B cell (primary cell): ENCODE measurements around the gene SDF2. TPM values are rescaled to one million over a fixed set of nuclear protein-coding genes. Genes with fewer than 3 reads are reported as not detected.

Source experiments
- ATAC-seq: fragments of 200-7000 bp; cut with Tn5 transposase; one replicate; pipeline ENCODE4 v1.10.0; 2021; ENCODE audit warnings: low read depth, mild to moderate bottlenecking, moderate number of reproducible peaks, moderate library complexity
- CTCF ChIA-PET: fragments of 350-600 bp; sonication (Branson Sonifier 250); formaldehyde crosslinking; loops from one replicate; lab custom pipeline; 2021; ENCODE audit warnings: antibody characterized with exemption, inconsistent platforms; lab: Charles Lee
- POLR2A ChIA-PET: fragments of 350-600 bp; sonication (Branson Sonifier 250); formaldehyde crosslinking; loops from one replicate; lab custom pipeline; 2021; ENCODE audit warnings: antibody characterized with exemption; lab: Charles Lee
- DNase-seq: peaks from one replicate; pipeline ENCODE4 v3.0.0; 2013
- H2AFZ ChIP-seq: 2 replicates; pipeline ENCODE4 v1.6.1; 2012; ENCODE audit warnings: mild to moderate bottlenecking, low read depth, low read length; ENCODE audit not compliant: insufficient read depth, poor library complexity, severe bottlenecking
- H3K27ac ChIP-seq, 2 donors: 1 replicate in 1 of 2; 2 replicates in 1 of 2; pipeline ENCODE4 v1.5.1; 2012 to 2013; ENCODE audit warnings: low read length in 2 of 2, mild to moderate bottlenecking in 2 of 2, moderate library complexity in 1 of 2
- H3K27me3 ChIP-seq, 4 experiments: fragments of 200-600 bp in 1 of 4; sonication (generic) in 1 of 4; replicated peaks in 1 of 4; 1 replicate in 2 of 4; 2 replicates in 2 of 4; pipeline versions ENCODE4 v1.6.1 to v1.7.0; 2013 to 2016; ENCODE audit warnings: low read length in 3 of 4, mild to moderate bottlenecking in 2 of 4, mixed read lengths in 1 of 4, moderate library complexity in 1 of 4; ENCODE audit not compliant: insufficient read depth in 4 of 4, control insufficient read depth in 3 of 4; ENCODE audit errors: control extremely low read depth in 1 of 4
- H3K36me3 ChIP-seq, 2 experiments: replicated peaks in 1 of 2; 1 replicate in 1 of 2; 2 replicates in 1 of 2; pipeline versions ENCODE4 v1.6.1 to v1.7.1; 2013; ENCODE audit warnings: low read length in 1 of 2; ENCODE audit not compliant: insufficient read depth in 2 of 2, control insufficient read depth in 1 of 2; ENCODE audit errors: control extremely low read depth in 1 of 2, extremely low read depth in 1 of 2
- H3K4me1 ChIP-seq, 2 donors: fragments of 200-600 bp in 1 of 2; sonication (generic) in 1 of 2; 1 replicate in 1 of 2; 2 replicates in 1 of 2; pipeline versions ENCODE4 v1.5.1 to v1.6.1; 2013 to 2017; ENCODE audit warnings: low read length in 2 of 2; ENCODE audit not compliant: control insufficient read depth in 2 of 2, insufficient read depth in 2 of 2
- H3K4me2 ChIP-seq: replicated peaks from 2 replicates; pipeline ENCODE3; 2012; ENCODE audit warnings: mild to moderate bottlenecking, low read depth, low read length; ENCODE audit not compliant: poor library complexity, severe bottlenecking
- H3K4me3 ChIP-seq, 5 experiments: fragments of 200-600 bp in 1 of 5; sonication (generic) in 1 of 5; 1 replicate in 3 of 5; 2 replicates in 2 of 5; pipeline versions ENCODE4 v1.5.1 to v1.7.0; 2011 to 2016; ENCODE audit warnings: low read length in 4 of 5, mild to moderate bottlenecking in 4 of 5, low read depth in 2 of 5, control low read depth in 1 of 5, moderate library complexity in 1 of 5; ENCODE audit not compliant: insufficient read depth in 1 of 5; ENCODE audit errors: control extremely low read depth in 1 of 5, extremely low read depth in 1 of 5
- H3K79me2 ChIP-seq: fragments of 200-600 bp; sonication (generic); one replicate; pipeline ENCODE4 v1.6.0; 2016; ENCODE audit warnings: low read length; ENCODE audit not compliant: control insufficient read depth, insufficient read depth
- H3K9ac ChIP-seq: fragments of 200-600 bp; sonication (generic); 2 replicates; pipeline ENCODE4 v1.6.1; 2017; ENCODE audit warnings: mild to moderate bottlenecking, low read length, moderate library complexity
- H3K9me3 ChIP-seq, 3 donors: one replicate each; pipeline versions ENCODE4 v1.6.1 to v1.7.1; 2013; ENCODE audit warnings: low read length in 2 of 3; ENCODE audit not compliant: control insufficient read depth in 2 of 3, insufficient read depth in 1 of 3; ENCODE audit errors: control extremely low read depth in 1 of 3
- H4K20me1 ChIP-seq: 2 replicates; pipeline ENCODE4 v1.6.0; 2012; ENCODE audit warnings: mild to moderate bottlenecking, low read length; ENCODE audit not compliant: insufficient read depth, control insufficient read depth, poor library complexity, severe bottlenecking
- H3K27ac Mint-ChIP-seq: one replicate; pipeline ENCODE4 v1.8.0; 2021; ENCODE audit warnings: mixed read lengths
- H3K27me3 Mint-ChIP-seq: one replicate; pipeline ENCODE4 v1.8.0; 2021; ENCODE audit warnings: mixed read lengths
- H3K4me1 Mint-ChIP-seq: one replicate; pipeline ENCODE4 v1.8.0; 2021; ENCODE audit warnings: mixed read lengths
- H3K4me3 Mint-ChIP-seq: one replicate; pipeline ENCODE4 v1.8.0; 2021; ENCODE audit warnings: mixed read lengths
- H3K9me3 Mint-ChIP-seq: one replicate; pipeline ENCODE4 v1.8.0; 2022; ENCODE audit warnings: mixed read lengths; ENCODE audit not compliant: insufficient read depth
- CTCF ChIP-seq: fragments of 200-600 bp; IDR thresholded peaks from one replicate; pipeline ENCODE4 v1.8.0; 2022; ENCODE audit warnings: antibody characterized with exemption, mild to moderate bottlenecking
- EZH2 ChIP-seq: IDR thresholded peaks from 2 replicates; pipeline ENCODE4 v1.6.1; 2012; ENCODE audit warnings: borderline replicate concordance, low read depth, mild to moderate bottlenecking, moderate library complexity, low read length; ENCODE audit not compliant: insufficient read depth, poor library complexity, severe bottlenecking
- WGBS: methylation state at CpG from one replicate; pipeline ENCODE4 v1.1.5; 2013; ENCODE audit warnings: missing lambda C conversion rate; ENCODE audit not compliant: insufficient coverage; 5-methylcytosine and 5-hydroxymethylcytosine counted together
- intact Hi-C: fragments of 100-400 bp; cut with micrococcal nuclease; formaldehyde crosslinking; loops from one replicate; pipeline ENCODE4 v1.10.0; 2022
- polyA plus RNA-seq: library from polyadenylated mRNA; depleted of rRNA; stranded (reverse); fragments of >200 nt; gene quantifications from 2 replicates; pipeline ENCODE4 v1.2.3, GENCODE V29; 2012
- total RNA-seq, 2 donors: library from RNA; stranded (reverse); fragments of 120-200 nt in 1 of 2; gene quantifications; 1 replicate in 1 of 2; 2 replicates in 1 of 2; pipeline versions ENCODE4 v1.2.3 to v1.2.4, GENCODE V29; 2013 to 2022

Gene SDF2
- total and polyA plus RNA-seq, 2 donors (not counting 1 experiment from before 2014, with no cell fraction given): 32.6 to 40.4 TPM

DNA sequence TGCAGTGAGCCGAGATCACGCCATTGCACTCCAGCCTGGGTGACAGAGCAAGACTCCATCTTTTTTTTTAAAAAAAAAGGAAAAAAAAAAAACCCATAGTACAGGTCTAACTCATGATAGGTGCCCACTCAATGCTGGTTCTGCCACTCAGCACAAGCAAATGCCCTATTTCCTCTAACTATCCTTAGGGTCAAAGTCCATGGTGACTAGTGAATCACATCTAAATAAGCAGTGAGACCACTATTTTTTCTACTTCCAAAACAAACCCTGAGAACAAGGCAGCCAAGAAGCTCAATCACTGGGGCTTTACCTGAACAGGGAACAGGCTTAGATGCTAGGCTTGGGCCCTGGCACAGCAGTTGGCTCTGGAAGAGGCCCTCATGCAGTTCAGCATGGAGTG, 20.1 kb downstream of the SDF2 start:
- no peaks in the 10 kb centered on the region for H3K9me3 ChIP-seq
- no peak overlapping the region for H3K27ac ChIP-seq
- Mint-ChIP-seq H3K4me3 (no peak overlapping the region), H3K4me1 (peaks cover 31% of the 10 kb centered on the region), H3K27me3 (no peaks in the 10 kb centered on the region), H3K9me3 (no peaks in the 10 kb centered on the region), H3K27ac (no peak overlapping the region)
- no peak overlapping the region for H3K4me3 ChIP-seq
- H3K27me3 ChIP-seq: no peaks in the 10 kb centered on the region
- H3K36me3 ChIP-seq: peaks cover 29 to 63% of the 10 kb centered on the region in 2 experiments
- 100% methylated on average over 2 of the region's 2 CpGs for WGBS
- no peak overlapping the region for H3K4me2 ChIP-seq
- POLR2A ChIA-PET: no interaction called here
- intact Hi-C loops: loop anchor here (10.0 kb wide), 2 partner anchors 473 to 923 kb away; partner anchors contain the start of genes ABHD15 and TP53I13
- H3K79me2 ChIP-seq: peaks cover 57% of the 10 kb centered on the region
- H3K4me1 ChIP-seq: peaks cover 25 to 27% of the 10 kb centered on the region in 2 donors
- no peak overlapping the region for H2AFZ ChIP-seq
- no peak for DNase-seq
- TF ChIP-seq CTCF: no peak
- TF ChIP-seq EZH2: no peak
- CTCF ChIA-PET: interaction anchor here (1.0 kb wide), 1 partner anchor 29 kb away, joined by 3 read pairs; no protein-coding TSS in a partner anchor
- H3K9ac ChIP-seq: no peak overlapping the region
- peaks cover 26% of the 10 kb centered on the region for H4K20me1 ChIP-seq
- ATAC-seq: no peak

- 100% methylated on average over 1 of the region's 1 CpG for WGBS
- ChIA-PET POLR2A (no interaction called here), CTCF (interaction anchor here (1.5 kb wide), 1 partner anchor 23 kb away, joined by 3 read pairs; no protein-coding TSS in a partner anchor)
- H3K27me3 Mint-ChIP-seq: no peaks in the 10 kb centered on the region
- peaks cover 32 to 98% of the 10 kb centered on the region in 2 experiments for H3K36me3 ChIP-seq
- no peak overlapping the region for H2AFZ ChIP-seq
- TF ChIP-seq CTCF: no peak
- TF ChIP-seq EZH2: no peak
- no peak for ATAC-seq
- H3K27me3 ChIP-seq: no peaks in the 10 kb centered on the region
- H3K4me1 Mint-ChIP-seq: peaks cover 4% of the 10 kb centered on the region
- H3K9me3 ChIP-seq: no peaks in the 10 kb centered on the region
- peaks cover 54% of the 10 kb centered on the region for H4K20me1 ChIP-seq
- H3K9me3 Mint-ChIP-seq: no peaks in the 10 kb centered on the region
- no peak overlapping the region for H3K4me2 ChIP-seq
- H3K27ac Mint-ChIP-seq: no peak overlapping the region
- H3K4me3 ChIP-seq: no peak overlapping the region
- H3K9ac ChIP-seq: no peak overlapping the region
- intact Hi-C loops: no loop called here
- H3K4me1 ChIP-seq: no peaks in the 10 kb centered on the region
- H3K27ac ChIP-seq: no peak overlapping the region
- peaks cover 67% of the 10 kb centered on the region for H3K79me2 ChIP-seq
- H3K4me3 Mint-ChIP-seq: no peak overlapping the region
- no peak for DNase-seq
Observed at GRCh38 chr17:28635506-28635905, 26.2 kb downstream of the SDF2 start.
